GM12801 (cell line): ENCODE data around the gene PLPPR1.

Source experiments
- TF ChIP-seq, protein P1 (sequence below): IDR thresholded peaks from one replicate; pipeline ENCODE4 v1.5.1; 2011; ENCODE audit warnings: control low read depth; ENCODE audit not compliant: insufficient read length; ENCODE audit errors: extremely low read depth

Gene PLPPR1

DNA sequence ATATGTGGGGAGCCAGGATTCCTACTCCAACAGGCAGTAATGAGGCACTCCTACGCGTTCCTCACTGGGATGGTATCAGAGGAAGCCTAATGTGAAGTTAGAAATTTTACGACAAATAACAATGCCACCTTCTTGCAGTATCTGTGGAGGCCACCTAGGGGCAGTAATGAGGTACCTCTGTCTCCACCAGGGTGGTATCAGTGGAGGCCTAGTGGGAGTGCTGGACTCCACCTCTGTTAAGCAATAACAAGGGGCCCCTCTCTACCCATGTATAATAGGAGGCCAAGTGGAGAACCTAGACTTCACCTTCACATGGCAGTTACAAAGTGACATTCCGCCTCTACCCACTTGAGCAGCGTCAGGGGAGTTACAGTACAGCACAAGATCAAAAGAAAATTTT is 147.9 kb downstream of the PLPPR1 start:
- TF ChIP-seq, protein P1, sequence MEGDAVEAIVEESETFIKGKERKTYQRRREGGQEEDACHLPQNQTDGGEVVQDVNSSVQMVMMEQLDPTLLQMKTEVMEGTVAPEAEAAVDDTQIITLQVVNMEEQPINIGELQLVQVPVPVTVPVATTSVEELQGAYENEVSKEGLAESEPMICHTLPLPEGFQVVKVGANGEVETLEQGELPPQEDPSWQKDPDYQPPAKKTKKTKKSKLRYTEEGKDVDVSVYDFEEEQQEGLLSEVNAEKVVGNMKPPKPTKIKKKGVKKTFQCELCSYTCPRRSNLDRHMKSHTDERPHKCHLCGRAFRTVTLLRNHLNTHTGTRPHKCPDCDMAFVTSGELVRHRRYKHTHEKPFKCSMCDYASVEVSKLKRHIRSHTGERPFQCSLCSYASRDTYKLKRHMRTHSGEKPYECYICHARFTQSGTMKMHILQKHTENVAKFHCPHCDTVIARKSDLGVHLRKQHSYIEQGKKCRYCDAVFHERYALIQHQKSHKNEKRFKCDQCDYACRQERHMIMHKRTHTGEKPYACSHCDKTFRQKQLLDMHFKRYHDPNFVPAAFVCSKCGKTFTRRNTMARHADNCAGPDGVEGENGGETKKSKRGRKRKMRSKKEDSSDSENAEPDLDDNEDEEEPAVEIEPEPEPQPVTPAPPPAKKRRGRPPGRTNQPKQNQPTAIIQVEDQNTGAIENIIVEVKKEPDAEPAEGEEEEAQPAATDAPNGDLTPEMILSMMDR = no peak

DNA sequence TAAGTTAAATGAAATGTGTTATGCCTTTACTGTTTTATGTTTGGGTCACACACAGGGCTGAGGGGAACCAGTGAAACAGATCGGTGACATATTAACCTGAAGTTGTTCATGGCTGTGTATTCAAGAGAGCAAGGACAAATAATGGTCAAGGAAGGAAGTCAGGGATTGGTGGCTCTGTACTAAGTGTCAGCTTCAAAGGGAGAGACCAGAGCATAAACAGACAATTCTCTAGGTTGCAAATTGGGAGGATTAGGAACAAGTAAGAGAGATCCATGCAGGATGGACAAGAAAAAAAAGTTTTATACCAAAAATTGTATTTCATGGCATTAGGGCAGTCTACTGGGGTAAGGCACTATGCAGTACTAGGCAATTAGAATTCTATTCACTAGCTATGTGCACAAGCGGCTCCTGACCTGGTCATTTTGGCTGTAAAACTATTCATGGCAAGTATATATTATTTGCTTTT is 156.3 kb downstream of the PLPPR1 start:
- TF ChIP-seq, protein P1 = no peak

DNA sequence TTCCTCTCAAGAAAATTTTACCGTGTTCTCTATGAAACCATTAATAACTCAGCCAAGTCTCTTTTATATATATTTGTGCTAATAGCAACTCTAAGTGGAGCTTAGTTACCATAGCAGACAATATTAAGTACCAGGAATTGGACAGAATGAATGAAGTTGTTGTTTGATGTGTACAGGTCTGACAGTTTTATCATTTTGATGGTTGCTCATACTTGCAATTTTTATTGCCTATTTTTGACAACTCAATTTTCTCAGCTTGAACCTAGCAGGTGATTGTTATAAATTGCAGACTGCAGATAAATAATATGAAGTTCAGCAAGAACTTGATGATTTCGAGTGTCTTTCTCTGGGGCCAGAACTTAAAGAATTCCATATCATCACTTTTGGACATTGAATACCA is 163.2 kb downstream of the PLPPR1 start:
- TF ChIP-seq, protein P1 = no peak

DNA sequence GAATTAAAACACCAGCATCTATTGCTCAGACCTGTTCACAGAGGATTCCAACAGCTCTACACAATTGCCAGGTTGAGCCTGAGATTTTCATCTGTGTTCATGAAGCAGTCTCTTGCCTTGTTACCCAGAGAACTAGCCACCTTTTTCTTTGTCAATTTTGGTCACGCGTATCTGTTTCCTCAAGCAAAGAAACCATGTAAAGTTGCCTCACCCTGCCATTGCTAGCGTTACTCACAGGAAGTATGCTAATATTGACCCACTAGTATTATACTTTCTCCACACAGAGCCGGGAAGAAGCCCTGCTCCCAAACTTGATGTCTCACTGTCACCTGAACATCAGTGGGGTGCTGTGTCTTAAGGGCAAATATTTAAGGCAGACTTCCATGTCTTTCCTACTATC is 168.5 kb downstream of the PLPPR1 start:
- TF ChIP-seq, protein P1 = no peak

DNA sequence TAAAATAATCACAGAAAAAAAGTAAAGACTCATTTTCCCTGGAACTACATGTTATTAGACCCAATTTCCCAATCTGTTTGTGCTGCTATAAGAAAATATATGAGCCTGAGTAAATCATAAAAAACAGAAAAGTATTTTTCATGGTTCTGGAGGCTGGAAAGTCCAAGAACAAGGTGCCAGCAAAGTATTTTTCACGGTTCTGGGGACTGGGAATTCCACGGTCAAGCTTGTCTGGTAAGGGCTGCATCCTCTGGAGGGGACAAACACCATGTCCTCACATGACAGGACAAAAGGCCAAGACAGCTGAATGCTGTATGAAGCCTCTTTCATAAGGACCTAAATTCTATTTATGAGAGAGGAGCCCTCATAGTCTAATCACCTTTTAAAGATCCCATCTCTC is 172.3 kb downstream of the PLPPR1 start:
- TF ChIP-seq, protein P1 = no peak

DNA sequence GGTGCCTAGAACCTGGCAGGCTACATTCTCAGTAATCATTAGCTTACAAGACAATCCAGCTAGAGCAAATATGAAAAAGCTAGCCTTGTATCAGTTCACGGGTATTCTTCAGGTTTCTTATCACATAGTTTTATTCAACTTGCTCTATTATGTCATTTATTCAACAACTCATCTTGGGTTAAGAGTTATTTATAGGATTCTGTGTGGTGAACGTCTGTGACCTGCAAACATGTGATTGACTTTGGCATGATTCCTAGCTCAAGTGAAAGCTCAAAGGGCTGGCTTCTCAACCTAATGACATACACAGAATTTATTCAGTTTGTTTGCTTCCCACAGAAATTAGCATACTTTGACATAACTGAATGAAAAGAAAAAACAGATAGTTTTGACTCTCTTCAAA is 173.1 kb downstream of the PLPPR1 start:
- TF ChIP-seq, protein P1 = no peak

DNA sequence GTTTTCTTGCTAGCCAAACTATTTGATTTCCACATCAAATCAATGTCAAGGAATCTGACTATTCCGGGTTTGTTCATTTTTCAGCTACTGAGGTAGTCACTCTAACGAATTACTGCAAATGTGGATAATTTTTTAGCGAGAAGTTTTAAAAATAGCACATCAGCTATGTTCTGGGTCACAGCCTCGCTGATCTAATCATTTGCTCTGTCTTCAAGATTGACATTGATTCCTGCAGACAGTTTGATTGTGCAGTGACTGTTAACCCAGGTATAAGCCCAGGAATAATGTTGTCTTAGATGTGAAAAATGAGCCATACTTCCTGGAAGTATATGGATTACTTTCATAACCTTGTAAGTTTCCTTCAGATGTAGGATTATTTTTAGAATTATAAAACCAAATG is 181.1 kb downstream of the PLPPR1 start:
- TF ChIP-seq, protein P1 = no peak

DNA sequence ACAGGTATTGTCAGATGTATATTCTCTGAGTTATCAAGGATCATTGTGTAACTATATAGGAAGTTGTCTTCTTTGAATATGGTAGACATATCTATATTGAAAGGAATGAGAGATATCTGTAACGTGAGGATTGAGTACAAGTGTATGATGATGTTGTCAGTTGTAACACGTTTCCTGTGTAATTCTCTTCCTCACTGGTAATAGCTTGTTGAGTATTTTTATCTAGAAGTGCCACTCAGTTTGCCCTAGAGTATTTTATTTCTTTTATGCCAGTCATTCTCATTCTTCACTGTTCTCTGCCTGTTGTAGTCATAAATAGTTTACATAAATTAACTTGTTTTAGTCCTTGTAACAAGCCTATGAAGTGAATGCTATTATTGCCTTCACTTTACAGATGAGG is 184.1 kb downstream of the PLPPR1 start:
- TF ChIP-seq, protein P1 = no peak
